DND-41 (cell line): ENCODE measurements around the gene MRPL11.

ENCODE experiments used
- EZH2 ChIP-seq: IDR thresholded peaks from 3 replicates; pipeline ENCODE4 v1.6.1; 2012; ENCODE audit warnings: borderline replicate concordance, low read depth, mild to moderate bottlenecking, moderate library complexity, low read length, inconsistent platforms; ENCODE audit not compliant: severe bottlenecking
- TF ChIP-seq, protein P1 (sequence below): IDR thresholded peaks from 2 replicates; pipeline ENCODE4 v1.5.1; 2012; ENCODE audit warnings: borderline replicate concordance, low read length, moderate library complexity, mild to moderate bottlenecking; ENCODE audit not compliant: poor library complexity, severe bottlenecking; ENCODE audit errors: extremely low read depth

DNA sequence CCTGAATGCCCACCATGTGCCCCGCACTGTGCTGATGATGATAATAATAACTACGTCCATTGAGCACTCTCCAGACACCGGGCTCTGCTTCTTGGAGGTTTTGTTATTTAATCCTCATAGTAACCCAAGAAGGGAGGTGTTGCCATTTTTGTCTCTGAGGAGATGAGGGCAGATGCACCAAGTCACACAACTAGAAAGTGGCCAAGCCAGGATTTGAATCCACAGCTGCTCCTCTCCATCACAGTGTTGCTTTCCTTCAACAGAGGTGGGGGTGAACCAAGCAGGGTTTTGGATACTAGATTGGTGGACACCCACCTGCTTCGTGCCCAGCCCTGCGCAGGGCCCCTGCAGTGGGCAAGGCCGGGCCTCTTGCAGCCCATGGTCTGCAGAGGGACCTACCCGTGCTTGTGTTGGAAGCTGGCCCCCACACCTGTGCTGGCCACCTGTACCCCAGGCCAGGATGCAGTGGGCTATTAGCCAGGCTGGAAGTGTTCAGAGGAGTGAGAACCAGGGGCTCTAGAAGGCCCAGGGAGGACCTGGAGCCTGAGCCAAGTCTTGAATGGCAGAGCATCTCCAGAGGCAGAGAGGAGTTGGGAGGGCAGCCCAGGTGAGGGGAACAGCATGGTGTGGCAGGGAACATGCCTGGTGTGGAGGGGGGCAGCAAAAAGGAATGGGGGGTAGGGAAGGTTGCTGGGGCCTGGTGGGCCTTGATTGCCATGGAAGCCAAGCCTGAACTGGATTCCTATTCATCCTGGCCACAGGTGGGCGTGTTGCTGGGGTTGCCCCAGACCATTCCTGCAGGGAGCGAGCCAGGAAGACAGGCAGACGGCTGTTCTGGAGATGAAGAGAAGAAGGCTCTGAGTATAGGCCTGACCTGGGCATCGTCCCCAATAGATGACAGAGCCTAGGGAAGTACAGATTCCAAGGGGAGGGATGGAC is 38.9 kb upstream of the MRPL11 start:
- TF ChIP-seq, protein P1, sequence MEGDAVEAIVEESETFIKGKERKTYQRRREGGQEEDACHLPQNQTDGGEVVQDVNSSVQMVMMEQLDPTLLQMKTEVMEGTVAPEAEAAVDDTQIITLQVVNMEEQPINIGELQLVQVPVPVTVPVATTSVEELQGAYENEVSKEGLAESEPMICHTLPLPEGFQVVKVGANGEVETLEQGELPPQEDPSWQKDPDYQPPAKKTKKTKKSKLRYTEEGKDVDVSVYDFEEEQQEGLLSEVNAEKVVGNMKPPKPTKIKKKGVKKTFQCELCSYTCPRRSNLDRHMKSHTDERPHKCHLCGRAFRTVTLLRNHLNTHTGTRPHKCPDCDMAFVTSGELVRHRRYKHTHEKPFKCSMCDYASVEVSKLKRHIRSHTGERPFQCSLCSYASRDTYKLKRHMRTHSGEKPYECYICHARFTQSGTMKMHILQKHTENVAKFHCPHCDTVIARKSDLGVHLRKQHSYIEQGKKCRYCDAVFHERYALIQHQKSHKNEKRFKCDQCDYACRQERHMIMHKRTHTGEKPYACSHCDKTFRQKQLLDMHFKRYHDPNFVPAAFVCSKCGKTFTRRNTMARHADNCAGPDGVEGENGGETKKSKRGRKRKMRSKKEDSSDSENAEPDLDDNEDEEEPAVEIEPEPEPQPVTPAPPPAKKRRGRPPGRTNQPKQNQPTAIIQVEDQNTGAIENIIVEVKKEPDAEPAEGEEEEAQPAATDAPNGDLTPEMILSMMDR, result no peak
- TF ChIP-seq EZH2, result no peak
